ENCODE data around the gene BTBD6.

DNA sequence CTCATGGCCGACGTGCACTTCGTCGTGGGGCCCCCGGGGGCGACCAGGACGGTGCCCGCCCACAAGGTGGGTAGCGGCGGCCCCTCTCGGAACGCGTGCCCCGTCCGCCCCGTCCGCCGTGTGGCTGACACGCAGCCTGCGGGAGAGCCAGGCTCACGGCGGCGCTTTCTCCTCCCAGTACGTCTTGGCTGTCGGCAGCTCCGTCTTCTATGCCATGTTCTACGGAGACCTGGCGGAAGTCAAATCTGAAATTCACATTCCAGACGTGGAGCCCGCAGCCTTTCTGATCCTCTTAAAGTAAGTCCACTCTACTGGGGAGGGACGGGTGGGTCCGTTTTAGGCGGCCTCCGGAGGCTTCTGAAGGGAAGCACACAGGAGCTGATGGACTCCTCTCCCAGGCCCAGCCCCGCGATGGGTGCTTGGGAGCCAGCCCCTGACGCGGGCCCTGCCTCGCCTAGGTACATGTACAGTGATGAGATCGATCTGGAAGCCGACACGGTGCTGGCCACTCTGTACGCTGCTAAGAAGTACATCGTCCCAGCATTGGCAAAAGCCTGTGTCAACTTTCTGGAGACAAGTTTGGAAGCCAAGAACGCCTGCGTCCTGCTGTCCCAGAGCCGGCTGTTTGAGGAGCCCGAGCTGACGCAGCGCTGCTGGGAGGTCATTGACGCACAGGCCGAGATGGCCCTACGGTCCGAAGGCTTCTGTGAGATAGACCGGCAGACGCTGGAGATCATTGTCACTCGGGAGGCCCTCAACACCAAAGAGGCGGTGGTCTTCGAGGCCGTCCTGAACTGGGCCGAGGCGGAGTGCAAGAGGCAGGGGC is 1.1 kb downstream of the BTBD6 start:
- TF ChIP-seq POLR2A (IDR thresholded peaks at IDR 0.05) (no peak), CTCF (IDR thresholded peaks at IDR 0.05) (no peak)
